Skeletal muscle tissue (tissue), 4 donors: ENCODE measurements around the gene HNMT. TPM values are rescaled to one million over a fixed set of nuclear protein-coding genes. Genes with fewer than 3 reads are reported as not detected.
"Not testable (repeated sequence)": the region's sequence is repeated elsewhere in the genome, so short reads cannot be mapped to it uniquely, and the experiment has no call there.

Experiments
- H3K27ac ChIP-seq: one replicate; pipeline ENCODE4 v1.7.0; 2013; ENCODE audit warnings: mild to moderate bottlenecking, low read depth, low read length, inconsistent platforms
- H3K27me3 ChIP-seq, 3 donors: one replicate each; pipeline ENCODE4 v1.7.0; 2013; ENCODE audit warnings: low read length in 3 of 3; ENCODE audit not compliant: control insufficient read depth in 3 of 3, insufficient read depth in 3 of 3
- H3K36me3 ChIP-seq, 3 donors: one replicate each; pipeline ENCODE4 v1.7.0; 2013; ENCODE audit warnings: low read length in 3 of 3; ENCODE audit not compliant: control insufficient read depth in 3 of 3, insufficient read depth in 3 of 3
- H3K4me1 ChIP-seq, 3 donors: one replicate each; pipeline ENCODE4 v1.7.0; 2013; ENCODE audit warnings: low read length in 3 of 3, mild to moderate bottlenecking in 3 of 3; ENCODE audit not compliant: control insufficient read depth in 3 of 3, insufficient read depth in 3 of 3
- H3K4me3 ChIP-seq, 3 donors: one replicate each; pipeline ENCODE4 v1.7.0; 2013; ENCODE audit warnings: low read length in 3 of 3
- H3K9ac ChIP-seq, 3 donors: one replicate each; pipeline ENCODE4 v1.7.0; 2013; ENCODE audit warnings: low read length in 3 of 3, mild to moderate bottlenecking in 3 of 3, moderate library complexity in 2 of 3, low read depth in 1 of 3
- H3K9me3 ChIP-seq, 3 donors: one replicate each; pipeline ENCODE4 v1.7.0; 2013; ENCODE audit warnings: low read length in 3 of 3; ENCODE audit not compliant: control insufficient read depth in 3 of 3
- total RNA-seq: library from RNA; depleted of rRNA; stranded (reverse); fragments of >200 nt; gene quantifications from one replicate; pipeline ENCODE4 v1.2.3, GENCODE V29; 2014
- donor health status: Osteomylitis.

The HNMT gene
- total RNA-seq, 1 donor from 2014 or later, result 43.3 TPM

DNA sequence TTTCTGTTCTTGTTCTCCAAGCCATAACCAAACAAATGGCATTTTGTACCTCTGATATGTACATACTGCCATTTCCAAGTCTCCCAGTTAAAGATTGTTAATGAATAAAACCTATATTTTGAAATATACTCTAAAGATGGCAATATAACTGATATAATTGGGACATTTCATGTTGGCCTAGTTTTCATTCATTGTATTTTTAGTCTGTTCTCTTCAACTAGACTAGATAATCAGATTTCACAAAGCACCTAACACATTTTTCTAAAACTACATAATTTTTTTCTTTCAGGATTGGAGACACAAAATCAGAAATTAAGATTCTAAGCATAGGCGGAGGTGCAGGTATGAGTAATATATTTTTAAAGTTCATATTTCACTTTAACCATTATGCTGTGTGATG is 5.6 kb downstream of the HNMT start:
- H3K27me3 ChIP-seq, result no peaks in the 10 kb centered on the region
- no peak overlapping the region for H3K4me3 ChIP-seq
- no peak overlapping the region for H3K9ac ChIP-seq
- H3K27ac ChIP-seq, result no peak overlapping the region
- H3K9me3 ChIP-seq, result no peaks in the 10 kb centered on the region
- no peaks in the 10 kb centered on the region for H3K4me1 ChIP-seq
- peaks cover 0 to 3% (median 0%) of the 10 kb centered on the region in 3 donors for H3K36me3 ChIP-seq

DNA sequence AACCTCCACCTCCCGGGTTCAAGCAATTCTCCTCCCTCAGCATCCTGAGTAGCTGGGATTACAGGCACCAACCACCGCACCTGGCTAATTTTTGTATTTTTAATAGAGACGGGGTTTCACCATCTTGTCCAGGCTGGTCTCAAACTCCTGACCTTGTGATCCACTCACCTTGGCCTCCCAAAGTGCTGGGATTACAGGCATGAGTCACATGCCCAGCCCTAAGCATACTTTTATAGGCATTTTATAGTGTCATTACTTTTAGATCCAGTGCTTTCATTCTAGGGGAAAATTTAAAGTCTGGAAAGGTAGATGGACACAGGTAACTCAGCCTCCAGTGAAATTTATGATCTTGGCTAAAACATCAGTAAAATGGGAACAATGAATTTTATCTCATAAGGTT is 7.0 kb downstream of the HNMT start:
- H3K36me3 ChIP-seq, H3K27ac ChIP-seq, H3K4me3 ChIP-seq, H3K9me3 ChIP-seq, H3K9ac ChIP-seq, H3K27me3 ChIP-seq, H3K4me1 ChIP-seq: not testable (repeated sequence)

DNA sequence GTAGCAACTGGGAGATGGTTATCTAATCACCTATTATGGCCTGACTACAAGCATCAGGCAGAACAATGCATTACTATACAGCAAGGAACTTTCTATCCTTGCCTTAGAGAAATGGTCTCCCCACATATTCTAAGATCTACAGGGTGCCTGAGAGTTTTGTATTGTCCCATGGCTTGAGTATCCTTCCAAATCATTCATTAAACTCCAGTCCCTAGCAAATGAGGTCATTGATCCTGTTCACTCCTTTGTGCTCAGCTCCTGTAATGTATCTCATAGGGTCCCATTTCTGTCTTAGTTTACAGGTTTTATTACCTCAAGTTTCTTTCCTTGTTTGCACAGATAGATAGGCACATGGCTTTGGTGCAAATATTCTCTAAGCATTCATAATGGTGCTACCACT is 9.0 kb downstream of the HNMT start:
- no peak overlapping the region for H3K4me3 ChIP-seq
- H3K4me1 ChIP-seq, result no peaks in the 10 kb centered on the region
- H3K9me3 ChIP-seq, result no peaks in the 10 kb centered on the region
- H3K36me3 ChIP-seq, result peaks cover 0 to 3% (median 0%) of the 10 kb centered on the region in 3 donors
- no peak overlapping the region for H3K27ac ChIP-seq
- no peak overlapping the region for H3K9ac ChIP-seq
- H3K27me3 ChIP-seq, result no peaks in the 10 kb centered on the region

DNA sequence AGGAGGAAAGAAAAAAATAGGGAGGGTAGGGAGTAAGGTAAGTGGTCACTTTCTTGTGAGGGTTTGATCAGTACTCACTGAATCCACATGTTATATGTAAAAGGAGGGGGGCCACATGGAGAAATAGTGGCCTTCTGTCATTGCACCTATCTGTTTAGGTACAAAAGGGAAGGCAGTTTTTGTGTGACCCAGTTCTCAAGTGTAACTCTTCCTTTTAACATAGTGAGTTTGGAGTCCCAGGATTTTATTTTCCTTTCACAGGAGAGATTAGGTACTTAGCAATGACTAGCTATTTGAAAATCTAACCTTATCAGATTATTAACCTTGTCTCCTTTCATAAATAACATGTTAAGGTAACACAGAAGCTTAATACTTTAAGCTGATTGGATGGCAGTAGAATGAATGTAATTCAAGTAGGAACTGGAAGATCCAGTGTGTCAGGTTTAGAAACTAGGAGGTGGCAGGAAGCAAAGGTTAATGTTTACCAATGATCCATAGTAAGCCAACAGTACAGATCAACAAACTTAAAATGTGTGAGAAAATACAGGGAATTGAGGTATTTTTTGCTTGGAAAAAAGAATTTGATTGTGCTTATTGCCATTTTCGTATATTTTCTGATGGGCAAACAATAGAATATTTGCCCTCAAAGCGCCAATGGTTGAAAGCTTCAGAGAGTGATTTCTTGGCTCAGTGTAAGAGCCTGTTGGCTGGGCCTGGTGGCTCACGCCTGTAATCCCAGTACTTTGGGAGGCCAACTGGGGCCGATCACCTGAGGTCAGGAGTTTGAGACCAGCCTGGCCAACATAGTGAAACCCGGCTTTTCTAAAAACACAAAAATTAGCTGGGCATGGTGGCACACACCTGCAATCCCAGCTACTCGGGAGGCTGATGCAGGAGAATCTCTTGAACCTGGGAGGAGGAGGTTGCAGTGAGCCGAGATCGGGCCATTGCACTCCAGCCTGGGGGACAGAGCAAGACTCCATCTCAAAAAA is 11.3 kb downstream of the HNMT start:
- peaks cover 0 to 3% (median 0%) of the 10 kb centered on the region in 3 donors for H3K36me3 ChIP-seq
- no peaks in the 10 kb centered on the region for H3K9me3 ChIP-seq
- H3K4me3 ChIP-seq, result no peak overlapping the region
- no peak overlapping the region for H3K9ac ChIP-seq
- H3K27ac ChIP-seq, result no peak overlapping the region
- H3K4me1 ChIP-seq, result no peaks in the 10 kb centered on the region
- H3K27me3 ChIP-seq, result no peaks in the 10 kb centered on the region

DNA sequence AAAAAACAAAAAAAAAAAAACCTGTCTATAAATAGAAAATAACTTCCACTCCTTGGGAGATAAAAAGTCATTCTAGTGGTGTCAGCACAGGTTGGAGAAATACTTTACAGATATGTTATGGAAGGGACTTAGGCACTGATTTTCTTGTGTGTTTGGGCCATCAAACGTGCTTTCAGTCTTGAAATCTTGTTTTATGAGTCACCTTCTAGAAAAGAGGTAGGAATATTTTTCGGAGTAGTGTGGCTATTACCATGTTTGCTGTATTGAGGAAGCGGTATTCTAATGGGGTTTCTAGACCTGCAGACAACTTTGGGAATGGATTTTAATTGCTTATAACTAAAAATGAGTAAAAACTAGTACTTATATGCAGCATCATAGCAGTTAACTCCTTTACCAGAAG is 12.0 kb downstream of the HNMT start:
- Histone ChIP-seq H3K27me3 (no peaks in the 10 kb centered on the region), H3K9me3 (no peaks in the 10 kb centered on the region), H3K4me3 (no peak overlapping the region), H3K27ac (no peak overlapping the region), H3K4me1 (no peaks in the 10 kb centered on the region), H3K36me3 (peaks cover 0 to 3% (median 0%) of the 10 kb centered on the region in 3 donors), H3K9ac (no peak overlapping the region)

DNA sequence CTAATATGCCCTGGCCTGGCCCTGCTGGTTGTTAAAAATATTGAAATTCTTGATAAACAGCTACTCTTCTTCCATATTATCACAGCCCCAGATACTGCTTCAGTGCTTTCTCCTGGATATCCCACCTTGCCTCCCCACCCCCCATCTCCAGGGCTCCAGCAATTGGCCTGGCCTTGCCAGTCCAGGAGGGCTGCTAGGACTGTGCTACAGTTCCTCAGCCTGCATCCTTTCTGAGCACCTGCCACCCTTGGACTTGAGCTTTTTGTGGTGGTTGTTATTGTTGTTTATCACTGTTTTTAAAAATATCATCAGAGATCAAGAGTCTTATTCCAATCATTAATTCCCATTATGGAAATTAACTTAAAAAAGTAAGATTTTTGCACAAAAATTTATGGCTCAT is 13.5 kb downstream of the HNMT start:
- no peak overlapping the region for H3K4me3 ChIP-seq
- no peaks in the 10 kb centered on the region for H3K9me3 ChIP-seq
- peaks cover 0 to 3% (median 0%) of the 10 kb centered on the region in 3 donors for H3K36me3 ChIP-seq
- no peaks in the 10 kb centered on the region for H3K27me3 ChIP-seq
- no peak overlapping the region for H3K27ac ChIP-seq
- no peak overlapping the region for H3K9ac ChIP-seq
- no peaks in the 10 kb centered on the region for H3K4me1 ChIP-seq

DNA sequence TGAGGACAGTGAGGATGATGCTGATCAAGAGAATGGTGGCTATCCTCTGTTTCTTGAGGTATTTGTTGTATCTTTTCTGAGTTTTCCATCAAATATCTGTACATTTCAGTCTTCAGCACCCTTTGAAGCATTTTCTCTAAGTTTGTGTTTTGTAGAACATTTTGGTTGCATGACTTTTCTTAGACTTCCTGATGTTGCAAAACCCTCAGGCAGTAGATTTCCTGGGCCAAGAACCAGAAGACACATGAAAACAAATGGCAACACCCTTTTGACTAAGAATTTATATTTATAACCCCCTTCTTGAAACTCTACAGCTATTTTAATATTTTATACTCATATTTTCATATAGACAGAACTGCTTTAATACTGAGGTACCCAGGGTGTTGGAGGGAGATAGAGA is 16.2 kb downstream of the HNMT start:
- no peak overlapping the region for H3K27ac ChIP-seq

DNA sequence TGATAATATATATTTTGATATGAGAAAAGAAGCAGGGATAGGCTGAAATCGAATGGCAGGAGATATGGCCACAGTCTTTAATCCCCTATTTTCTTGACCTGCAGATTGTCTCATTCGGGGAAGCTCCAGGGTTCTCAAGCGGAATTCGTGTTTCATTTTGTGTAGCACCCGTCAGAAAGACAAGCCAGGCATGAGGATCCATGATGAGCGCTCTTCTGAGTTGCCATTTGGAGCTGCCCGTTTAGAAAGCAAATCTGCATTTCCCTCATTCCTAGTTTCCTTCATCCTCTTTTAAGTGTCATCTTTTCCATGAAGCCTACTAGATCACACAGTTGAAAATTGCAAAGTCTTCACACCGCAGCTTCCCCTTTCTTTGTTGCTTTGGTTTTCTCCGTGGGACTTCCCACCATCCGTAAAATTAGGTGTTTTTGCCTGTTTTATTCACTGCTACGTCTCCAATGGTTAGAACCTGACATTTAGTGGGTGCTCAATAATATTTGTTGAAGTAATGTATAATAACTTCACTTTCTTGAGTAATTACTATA is 16.9 kb downstream of the HNMT start:
- no peaks in the 10 kb centered on the region for H3K4me1 ChIP-seq
- H3K27ac ChIP-seq, result no peak overlapping the region
- H3K36me3 ChIP-seq, result no peaks in the 10 kb centered on the region
- no peaks in the 10 kb centered on the region for H3K9me3 ChIP-seq
- H3K9ac ChIP-seq, result no peak overlapping the region
- no peak overlapping the region for H3K4me3 ChIP-seq
- no peaks in the 10 kb centered on the region for H3K27me3 ChIP-seq

More for the DNA sequence above, 16.2 kb downstream of the HNMT start:
- no peak overlapping the region for H3K9ac ChIP-seq
- no peaks in the 10 kb centered on the region for H3K27me3 ChIP-seq
- H3K9me3 ChIP-seq, result no peaks in the 10 kb centered on the region
- no peak overlapping the region for H3K4me3 ChIP-seq
- H3K4me1 ChIP-seq, result no peaks in the 10 kb centered on the region
- H3K36me3 ChIP-seq, result no peaks in the 10 kb centered on the region

DNA sequence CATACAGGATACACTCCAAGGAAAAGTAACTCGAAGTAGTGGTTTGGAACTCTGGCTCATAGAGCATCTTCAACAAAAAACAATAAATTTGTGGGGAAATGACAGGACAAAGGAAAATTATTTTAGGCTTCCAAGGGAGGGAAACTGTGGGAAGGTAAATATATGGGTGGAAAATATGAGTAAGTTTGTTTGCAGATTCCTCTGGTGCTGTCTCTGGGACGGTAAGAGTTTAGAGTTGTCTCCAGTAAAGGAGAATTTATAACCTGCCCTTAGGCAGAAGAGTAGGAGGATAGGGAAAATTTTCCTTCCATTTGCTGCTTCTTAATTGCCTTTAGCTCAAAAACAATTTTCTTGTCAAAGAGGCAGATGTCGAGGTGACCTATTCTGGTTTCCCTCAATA is 19.3 kb downstream of the HNMT start:
- H3K27me3 ChIP-seq, result no peaks in the 10 kb centered on the region
- H3K27ac ChIP-seq, result no peak overlapping the region
- no peaks in the 10 kb centered on the region for H3K9me3 ChIP-seq
- no peak overlapping the region for H3K4me3 ChIP-seq
- H3K9ac ChIP-seq, result no peak overlapping the region
- H3K4me1 ChIP-seq, result no peaks in the 10 kb centered on the region
- no peaks in the 10 kb centered on the region for H3K36me3 ChIP-seq

DNA sequence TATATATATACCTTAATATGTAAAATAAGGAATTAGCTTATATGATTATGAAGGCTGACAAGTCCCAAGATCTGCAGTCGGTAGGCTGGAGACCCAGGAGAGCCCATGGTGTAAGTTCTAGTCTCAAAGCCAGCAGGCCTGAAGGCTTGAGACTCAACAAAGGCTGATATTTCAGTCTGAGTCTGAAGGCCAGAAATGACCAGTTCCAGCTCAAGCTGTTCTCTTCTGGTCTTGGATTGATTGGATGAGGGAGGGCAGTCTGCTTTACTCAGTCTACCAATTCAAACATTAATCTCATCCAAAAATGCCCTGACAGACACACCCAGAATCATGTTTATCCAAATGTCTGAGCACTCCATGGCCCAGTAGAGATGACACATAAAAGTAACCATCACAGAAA is 22.0 kb downstream of the HNMT start:
- no peaks in the 10 kb centered on the region for H3K27me3 ChIP-seq
- no peaks in the 10 kb centered on the region for H3K4me1 ChIP-seq
- H3K9ac ChIP-seq, result no peak overlapping the region
- H3K4me3 ChIP-seq, result no peak overlapping the region
- no peaks in the 10 kb centered on the region for H3K36me3 ChIP-seq
- no peaks in the 10 kb centered on the region for H3K9me3 ChIP-seq
- no peak overlapping the region for H3K27ac ChIP-seq
